ENCODE measurements around the gene MRPS10.
"Not testable (repeated sequence)": the region's sequence is repeated elsewhere in the genome, so short reads cannot be mapped to it uniquely, and the experiment has no call there.

The MRPS10 gene

GRCh38 chr6:42176981-42177380, 40.7 kb downstream of the MRPS10 start:
- DNase-seq (ENCODE audit: low read depth): no peak

DNA sequence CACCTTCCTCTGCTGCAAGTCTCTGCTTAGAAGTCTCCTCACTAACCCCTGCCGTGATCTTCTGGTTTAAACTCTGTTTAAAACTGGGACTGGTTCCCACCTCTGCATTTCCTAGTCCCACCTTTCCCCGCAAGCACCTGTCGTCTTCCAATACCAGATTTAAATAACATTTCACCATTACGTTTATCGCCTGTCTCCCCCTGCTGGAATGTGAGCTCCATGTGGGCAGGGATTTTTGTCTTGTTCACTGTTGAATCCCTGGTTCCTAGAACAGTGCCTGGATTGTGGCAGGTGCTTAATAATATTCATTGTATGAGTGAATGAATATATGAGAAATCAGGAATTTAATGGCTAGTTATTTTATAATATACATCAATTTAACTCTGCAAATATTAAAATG, 41.8 kb downstream of the MRPS10 start:
- no peak for DNase-seq (ENCODE audit: low read depth)

GRCh38 chr6:42173101-42173500, 44.6 kb downstream of the MRPS10 start, which contains the start of gene GUCA1A:
Gene GUCA1A (plus strand): TSS chr6:42173364. CDS start chr6:42173614, 250 bp downstream.
- no peak for DNase-seq (ENCODE audit: low read depth)

- DNase-seq (ENCODE audit: low read depth): no peak
Observed at GRCh38 chr6:42171813-42172581, 45.7 kb downstream of the MRPS10 start.

DNA sequence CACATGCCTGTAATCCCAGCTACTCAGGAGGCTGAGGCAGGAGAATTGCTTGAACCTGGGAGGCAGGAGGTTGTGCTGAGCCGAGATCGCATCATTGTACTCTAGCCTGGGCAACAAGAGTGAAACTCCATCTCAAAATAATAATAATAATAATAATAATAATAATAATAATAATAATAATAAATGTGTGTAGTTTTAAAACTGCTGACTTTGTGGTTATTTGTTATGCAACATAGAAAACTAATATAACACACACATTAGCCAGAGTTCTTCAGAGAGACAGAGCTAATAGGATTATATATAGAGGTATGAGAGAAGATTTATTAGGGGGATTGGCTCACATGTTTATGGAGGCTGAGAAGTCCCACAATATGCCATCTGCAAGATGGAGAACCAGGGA, 47.9 kb downstream of the MRPS10 start:
- DNase-seq (ENCODE audit: low read depth): not testable (repeated sequence)

GRCh38 chr6:42168650-42169049, 49.0 kb downstream of the MRPS10 start:
- DNase-seq (ENCODE audit: low read depth): no peak

- DNase-seq (ENCODE audit: low read depth): peak; percentile 58
Observed at GRCh38 chr6:42166444-42167141, 51.1 kb downstream of the MRPS10 start.

GRCh38 chr6:42165016-42165415, 52.6 kb downstream of the MRPS10 start:
- DNase-seq (ENCODE audit: low read depth): peak; percentile 50

DNA sequence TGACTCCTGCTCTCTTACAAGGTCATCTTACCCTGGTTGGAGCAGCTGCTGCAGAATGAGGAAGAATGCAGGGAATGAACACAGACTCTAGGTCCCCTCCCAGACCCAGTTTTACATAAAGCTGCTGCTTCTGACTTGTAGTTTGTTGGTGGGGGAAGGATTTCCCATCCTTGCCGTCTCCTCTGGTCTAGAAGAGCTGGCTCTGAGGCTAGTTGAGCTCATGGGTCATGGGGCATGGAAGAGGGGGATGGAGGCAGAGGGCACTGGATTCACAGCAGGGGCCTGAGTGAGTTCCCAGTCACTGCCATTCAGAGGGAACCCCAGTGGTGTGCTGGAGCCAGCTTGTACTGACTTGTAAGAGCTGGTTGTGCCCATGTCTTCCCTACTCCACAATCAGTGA, 53.7 kb downstream of the MRPS10 start:
- DNase-seq (ENCODE audit: low read depth): no peak

GRCh38 chr6:42162812-42163211, 54.8 kb downstream of the MRPS10 start:
- no peak for DNase-seq (ENCODE audit: low read depth)

DNA sequence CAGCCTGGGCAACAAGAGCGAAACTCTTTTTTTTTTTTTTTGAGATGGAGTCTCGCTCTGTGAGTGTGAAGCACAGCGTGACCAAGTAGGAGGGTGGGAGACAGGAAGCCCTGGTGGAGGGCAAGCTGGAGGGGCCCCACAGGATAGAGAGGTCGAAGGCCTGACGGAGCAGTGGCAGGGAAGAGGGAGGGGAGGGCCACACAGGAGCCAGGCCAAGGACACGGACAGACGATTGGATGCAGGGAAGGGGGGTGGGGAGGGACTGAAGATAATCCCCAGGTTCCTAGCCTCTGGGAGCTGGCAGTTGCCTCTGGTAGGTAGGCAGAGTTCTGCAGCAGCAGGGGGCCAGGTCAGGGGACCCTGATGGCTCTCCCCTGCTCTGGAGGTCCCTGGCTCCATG, 55.3 kb downstream of the MRPS10 start:
- no peak for DNase-seq (ENCODE audit: low read depth)

GRCh38 chr6:42159431-42160024, 58.1 kb downstream of the MRPS10 start:
- no peak for DNase-seq (ENCODE audit: low read depth)

GRCh38 chr6:42158631-42159030, 59.0 kb downstream of the MRPS10 start:
- DNase-seq (ENCODE audit: low read depth): no peak

DNA sequence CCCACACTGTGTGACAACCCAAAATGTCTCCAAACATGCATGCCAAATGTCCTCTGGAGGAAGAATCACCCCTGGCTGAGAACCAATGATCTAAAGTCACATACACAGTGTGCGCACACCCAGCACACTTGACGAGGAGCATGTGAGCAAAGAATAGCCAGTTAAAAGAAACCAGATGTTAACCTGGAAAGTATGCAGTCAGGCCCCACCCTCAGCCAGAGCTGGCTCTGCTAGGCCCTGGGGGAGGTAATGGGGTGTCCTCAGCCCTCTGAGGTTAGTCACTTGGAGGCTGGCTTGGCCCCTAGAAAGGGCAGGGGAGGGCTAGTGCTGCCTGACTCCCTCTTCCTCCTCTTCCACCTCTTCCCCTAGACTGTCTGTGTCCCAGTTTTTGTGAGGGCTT, 59.6 kb downstream of the MRPS10 start:
- DNase-seq (ENCODE audit: low read depth): no peak

Measured in HS-27A (cell line).